Kidney (tissue), 14 donors: ENCODE data around the gene USF2. TPM values are rescaled to one million over a fixed set of nuclear protein-coding genes. Genes with fewer than 3 reads are reported as not detected.

Experiments
- DNase-seq, 5 donors: peaks; one replicate each; pipeline ENCODE4 v3.0.0-alpha.2; 2013 to 2020
- FAIRE-seq: peaks from 2 replicates; lab custom pipeline; 2012; peaks lifted over from hg19 to GRCh38; lab: Jason Lieb, UNC
- H3K27ac ChIP-seq, 2 donors: one replicate each; pipeline ENCODE4 v1.7.0; 2013; ENCODE audit warnings: low read depth in 2 of 2, low read length in 2 of 2, inconsistent platforms in 1 of 2
- H3K27me3 ChIP-seq: one replicate; pipeline ENCODE4 v1.7.1; 2013; ENCODE audit warnings: low read length, inconsistent platforms; ENCODE audit not compliant: control insufficient read depth, insufficient read depth
- H3K36me3 ChIP-seq, 3 donors: one replicate each; pipeline versions ENCODE4 v1.7.0 to v1.7.1; 2013; ENCODE audit warnings: low read length in 3 of 3, control low read depth in 1 of 3, inconsistent platforms in 1 of 3; ENCODE audit not compliant: insufficient read depth in 3 of 3, control insufficient read depth in 2 of 3
- H3K4me1 ChIP-seq, 3 donors: one replicate each; pipeline versions ENCODE4 v1.7.0 to v1.7.1; 2013; ENCODE audit warnings: low read length in 3 of 3, inconsistent platforms in 1 of 3, low read depth in 1 of 3; ENCODE audit not compliant: control insufficient read depth in 2 of 3, insufficient read depth in 2 of 3
- H3K4me3 ChIP-seq, 3 donors: one replicate each; pipeline versions ENCODE4 v1.7.0 to v1.8.1; 2013; ENCODE audit warnings: low read length in 3 of 3, control low read depth in 1 of 3, inconsistent platforms in 1 of 3
- H3K9ac ChIP-seq, 3 donors: one replicate each; pipeline versions ENCODE4 v1.7.0 to v1.7.1; 2013; ENCODE audit warnings: low read length in 3 of 3, control low read depth in 1 of 3, inconsistent platforms in 1 of 3
- H3K9me3 ChIP-seq, 3 donors: one replicate each; pipeline versions ENCODE4 v1.7.0 to v1.7.1; 2013; ENCODE audit warnings: low read length in 3 of 3, control low read depth in 1 of 3, inconsistent platforms in 1 of 3; ENCODE audit not compliant: control insufficient read depth in 2 of 3, insufficient read depth in 1 of 3
- CTCF ChIP-seq: IDR thresholded peaks from 3 replicates; pipeline ENCODE4 v1.5.1; 2012; ENCODE audit warnings: mild to moderate bottlenecking, moderate library complexity, borderline replicate concordance; ENCODE audit not compliant: insufficient read depth; ENCODE audit errors: extremely low read depth
- intact Hi-C: fragments of 100-400 bp; cut with DNase I; formaldehyde crosslinking; loops from one replicate; pipeline ENCODE4 v1.11.1; 2022
- polyA plus RNA-seq: library from polyadenylated mRNA; stranded (reverse); fragments of 350-450 nt; fragmentation: Illumina TruSeq; extraction: RNeasy Lipid Tissue Mini Kit (QIAGEN cat#74804); gene quantifications from one replicate; pipeline ENCODE4 v1.2.3, GENCODE V29; 2014; ENCODE audit warnings: low read depth, low replicate concordance; ENCODE audit not compliant: insufficient read depth
- total RNA-seq: library from RNA; stranded (reverse); fragmentation: NEBNext Ultra II Directional; extraction: Animal tissue kit (Norgen Biotek cat#: 25700); gene quantifications from one replicate; pipeline ENCODE4 v1.2.1, GENCODE V29; 2021
- donor health status: control.
- donor health status: control.
- donor health status: control.
- donor health status: control.
- donor health status: control.
- donor health status: DM: yes; HTN: yes; CAD: no.
- donor health status: Normal renal cell carcinoma (clear cell type).

The USF2 gene
- total and polyA plus RNA-seq, 2 donors from 2014 or later = 82.8 to 118 TPM

- no peak for FAIRE-seq
- H3K27ac ChIP-seq = no peak overlapping the region
- peaks cover 0 to 5% (median 0%) of the 10 kb centered on the region in 3 donors for H3K4me1 ChIP-seq
- no peak for TF ChIP-seq CTCF
- no peak overlapping the region for H3K9ac ChIP-seq
- DNase-seq = peak in 2 of 5 donors; percentile 28 to 59
- no peaks in the 10 kb centered on the region for H3K9me3 ChIP-seq
- intact Hi-C loops = no loop called here
- H3K36me3 ChIP-seq = peaks cover 0 to 2% (median 2%) of the 10 kb centered on the region in 3 donors
- H3K4me3 ChIP-seq = no peak overlapping the region
- no peaks in the 10 kb centered on the region for H3K27me3 ChIP-seq
Observed at GRCh38 chr19:35260694-35261304, 8.0 kb upstream of the USF2 start.

DNA sequence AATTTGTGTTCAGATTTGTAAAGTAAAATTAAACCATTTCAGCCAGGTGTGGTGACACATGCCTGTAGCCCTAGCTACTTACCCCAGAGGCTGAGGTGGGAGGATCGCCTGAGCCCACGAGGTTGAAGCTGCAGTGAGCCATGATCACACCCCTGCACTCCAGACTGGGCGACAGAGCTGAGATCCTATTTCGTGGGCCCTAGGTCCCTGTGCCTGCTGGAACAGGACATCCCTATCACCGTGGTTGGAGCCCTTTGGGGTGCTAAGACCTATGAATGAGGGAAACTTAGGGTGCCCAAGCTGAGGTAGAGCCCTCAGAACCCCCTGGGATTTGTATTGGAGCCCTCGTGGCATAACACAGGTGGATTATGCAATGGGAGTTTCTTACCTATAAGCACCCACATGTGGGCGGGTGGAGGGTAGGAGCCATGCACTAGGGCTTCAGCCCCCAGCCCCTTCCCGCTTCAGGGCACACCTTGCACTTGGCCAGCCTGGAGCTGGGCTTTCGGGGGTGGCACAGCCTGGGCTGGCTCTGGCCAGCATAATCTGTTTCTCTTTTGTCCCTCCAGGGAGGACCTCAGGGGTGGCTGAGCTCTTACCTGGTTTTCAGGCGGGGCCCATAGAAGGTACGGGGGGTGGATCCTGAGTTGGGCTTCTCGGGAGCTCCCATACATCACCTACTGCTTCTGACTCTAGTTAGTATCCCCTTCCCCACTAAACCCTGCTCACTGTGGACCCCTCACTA, 7.2 kb upstream of the USF2 start:
- H3K27me3 ChIP-seq = no peaks in the 10 kb centered on the region
- no peaks in the 10 kb centered on the region for H3K9me3 ChIP-seq
- H3K4me1 ChIP-seq = peaks cover 0 to 5% (median 0%) of the 10 kb centered on the region in 3 donors
- intact Hi-C loops = no loop called here
- peak in 1 of 5 donors; percentile 40 for DNase-seq
- H3K27ac ChIP-seq = no peak overlapping the region
- H3K9ac ChIP-seq = no peak overlapping the region
- peaks cover 0 to 2% (median 2%) of the 10 kb centered on the region in 3 donors for H3K36me3 ChIP-seq
- TF ChIP-seq CTCF = no peak
- no peak overlapping the region for H3K4me3 ChIP-seq
- no peak for FAIRE-seq

DNA sequence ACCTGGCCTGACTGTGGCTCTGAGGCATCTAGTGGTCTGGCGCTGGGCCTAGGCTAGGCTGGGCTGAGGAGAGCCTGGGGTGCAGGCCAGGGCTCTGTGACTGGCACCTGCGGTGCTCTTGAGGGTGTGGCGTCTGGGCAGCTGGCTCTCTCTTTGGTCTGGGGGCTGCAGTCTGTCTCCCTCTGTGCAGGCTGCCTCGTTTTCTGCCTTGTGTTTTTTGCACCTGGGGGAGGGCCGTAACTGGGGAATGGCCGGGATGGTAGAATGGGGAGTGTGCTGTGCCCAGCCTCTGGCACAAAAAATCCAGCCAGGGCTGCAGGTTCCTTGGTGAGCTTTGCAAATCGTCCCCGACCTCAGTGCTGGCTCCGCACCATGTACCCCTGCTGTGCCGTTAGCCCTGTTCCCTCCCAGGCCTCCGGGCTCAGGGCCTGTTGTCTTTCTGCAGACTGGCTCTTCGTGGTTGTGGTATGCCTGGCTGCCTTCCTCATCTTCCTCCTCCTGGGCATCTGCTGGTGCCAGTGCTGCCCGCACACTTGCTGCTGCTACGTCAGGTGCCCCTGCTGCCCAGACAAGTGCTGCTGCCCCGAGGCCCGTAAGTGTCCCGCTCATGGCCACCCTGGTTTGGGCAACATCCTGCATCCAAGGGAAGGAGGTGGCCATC, 6.5 kb upstream of the USF2 start:
- H3K27me3 ChIP-seq = no peaks in the 10 kb centered on the region
- H3K4me3 ChIP-seq = no peak overlapping the region
- H3K36me3 ChIP-seq = peaks cover 0 to 2% (median 2%) of the 10 kb centered on the region in 3 donors
- intact Hi-C loops = no loop called here
- H3K4me1 ChIP-seq = peaks cover 0 to 10% (median 0%) of the 10 kb centered on the region in 3 donors
- H3K9me3 ChIP-seq = no peaks in the 10 kb centered on the region
- no peak overlapping the region for H3K27ac ChIP-seq
- no peak overlapping the region for H3K9ac ChIP-seq
- DNase-seq (peak in 2 of 5 donors; percentile 37 to 72), FAIRE-seq (no peak)
- no peak for TF ChIP-seq CTCF
